ENCODE measurements around the gene MYB.

Gene MYB

DNA sequence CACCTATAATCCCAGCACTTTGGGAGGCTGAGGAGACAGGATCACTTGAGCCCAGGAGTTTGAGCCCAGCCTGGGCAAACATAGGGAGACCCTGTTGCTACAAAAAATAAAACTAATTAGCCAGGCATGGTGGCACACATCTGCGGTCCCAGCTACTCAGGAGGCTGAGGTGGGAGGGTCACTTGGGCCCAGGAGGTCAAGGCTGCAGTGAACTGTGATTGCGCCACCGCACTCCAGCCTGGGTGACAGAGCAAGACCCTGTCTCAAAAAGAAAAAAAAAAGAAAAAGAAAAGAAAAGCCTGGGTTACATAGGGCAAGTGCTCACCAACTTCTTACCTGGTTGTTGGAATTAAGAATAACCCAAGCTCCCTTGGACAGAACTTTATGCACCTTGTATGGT lies 14.6 kb upstream of the MYB start:
- no peak overlapping the region for H3K4me3 ChIP-seq (ENCODE audit: low read depth, low read length)
- no peak for DNase-seq (ENCODE audit: low read depth)
- no peak for TF ChIP-seq CTCF (conservative IDR thresholded peaks at IDR 0.05; ENCODE audit: low read depth, low read length)

GRCh38 chr6:135167617-135168016 lies 13.5 kb upstream of the MYB start:
- no peak for DNase-seq (ENCODE audit: low read depth)
- no peak overlapping the region for H3K4me3 ChIP-seq (ENCODE audit: low read depth, low read length)
- no peak for TF ChIP-seq CTCF (conservative IDR thresholded peaks at IDR 0.05; ENCODE audit: low read depth, low read length)

DNA sequence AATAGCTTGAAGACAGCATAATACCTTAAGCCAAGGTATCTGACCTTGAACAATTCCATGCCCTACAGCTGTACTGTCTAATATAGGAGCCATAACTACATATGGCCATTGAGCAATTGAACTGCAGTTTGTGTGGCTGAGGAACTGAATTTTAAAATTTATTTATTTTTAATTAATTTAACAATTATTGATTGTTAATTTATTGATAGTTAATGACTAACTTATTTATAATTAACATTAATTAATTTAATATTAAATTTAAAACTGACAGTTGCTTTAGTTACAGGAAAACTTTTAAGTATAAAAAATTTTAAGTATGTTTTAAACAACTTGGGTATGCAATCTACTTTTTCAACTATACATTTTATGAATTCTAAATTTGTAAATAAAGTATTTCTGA lies 12.3 kb upstream of the MYB start:
- no peak for DNase-seq (ENCODE audit: low read depth)
- TF ChIP-seq CTCF (conservative IDR thresholded peaks at IDR 0.05; ENCODE audit: low read depth, low read length): no peak
- no peak overlapping the region for H3K4me3 ChIP-seq (ENCODE audit: low read depth, low read length)

GRCh38 chr6:135170238-135170637 lies 10.9 kb upstream of the MYB start:
- no peak overlapping the region for H3K4me3 ChIP-seq (ENCODE audit: low read depth, low read length)
- no peak for DNase-seq (ENCODE audit: low read depth)
- TF ChIP-seq CTCF (conservative IDR thresholded peaks at IDR 0.05; ENCODE audit: low read depth, low read length): no peak

DNA sequence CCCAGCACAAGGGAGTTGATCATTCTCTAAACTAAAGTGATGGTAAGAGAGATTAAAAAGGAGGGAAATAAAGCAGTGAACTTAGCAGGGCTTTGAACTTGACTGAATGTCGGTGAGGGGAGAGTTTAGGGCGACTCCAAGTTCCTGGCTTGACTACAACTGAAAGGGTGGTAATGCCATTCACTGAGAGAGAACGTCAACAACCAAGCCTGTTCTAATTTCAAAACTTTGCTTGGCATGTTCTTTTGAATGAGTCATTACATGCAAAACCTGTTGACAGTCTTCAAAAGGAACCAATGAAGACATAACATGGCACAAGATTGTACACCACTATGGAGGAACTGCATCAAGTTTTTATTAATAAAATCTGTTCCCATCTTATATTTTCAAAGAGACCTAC lies 10.3 kb upstream of the MYB start:
- DNase-seq (ENCODE audit: low read depth): no peak
- no peak for TF ChIP-seq CTCF (conservative IDR thresholded peaks at IDR 0.05; ENCODE audit: low read depth, low read length)
- H3K4me3 ChIP-seq (ENCODE audit: low read depth, low read length): no peak overlapping the region

GRCh38 chr6:135173242-135173988 lies 7.7 kb upstream of the MYB start:
- H3K4me3 ChIP-seq (ENCODE audit: low read depth, low read length): no peak overlapping the region
- DNase-seq (ENCODE audit: low read depth): no peak
- no peak for TF ChIP-seq CTCF (conservative IDR thresholded peaks at IDR 0.05; ENCODE audit: low read depth, low read length)

DNA sequence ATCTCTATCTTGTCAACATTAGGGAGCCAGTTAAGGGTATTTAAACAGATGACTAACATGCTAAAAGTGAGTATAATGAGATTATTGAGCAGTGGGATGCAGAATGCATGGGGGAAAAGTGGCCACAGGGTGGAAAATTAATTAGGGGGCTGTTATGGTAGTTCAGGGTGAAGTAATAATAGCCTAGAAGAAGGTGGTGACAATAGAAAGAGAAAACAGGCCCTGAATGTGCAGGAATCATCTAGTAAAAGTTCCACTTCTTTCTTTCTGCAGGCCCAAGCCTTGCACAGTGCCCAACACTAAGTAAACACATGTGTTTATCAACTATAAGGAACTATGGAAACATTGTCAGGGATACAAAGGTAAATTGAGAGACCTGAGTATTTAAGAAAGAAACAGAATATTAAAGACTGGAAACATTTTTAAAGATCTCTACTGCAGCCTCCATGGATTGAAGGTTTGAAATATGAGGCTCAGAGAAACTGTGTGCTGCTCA lies 7.1 kb upstream of the MYB start:
- no peak overlapping the region for H3K4me3 ChIP-seq (ENCODE audit: low read depth, low read length)
- TF ChIP-seq CTCF (conservative IDR thresholded peaks at IDR 0.05; ENCODE audit: low read depth, low read length): no peak
- DNase-seq (ENCODE audit: low read depth): no peak
